Testis (tissue), 3 donors: Measurements from ENCODE around the gene ANKS1B. TPM values are rescaled to one million over a fixed set of nuclear protein-coding genes. Genes with fewer than 3 reads are reported as not detected.

Experiments
- DNase-seq: peaks from one replicate; pipeline ENCODE4 v3.0.0-alpha.2; 2019
- H3K27ac ChIP-seq, 2 donors: fragments of 200-600 bp; sonication (generic); one replicate each; pipeline ENCODE4 v1.5.1; 2019
- H3K27me3 ChIP-seq: fragments of 200-600 bp; sonication (generic); one replicate; pipeline ENCODE4 v1.5.1; 2019
- H3K36me3 ChIP-seq: fragments of 200-600 bp; sonication (generic); one replicate; pipeline ENCODE4 v1.5.1; 2017; ENCODE audit warnings: low read depth; ENCODE audit errors: missing control alignments
- H3K4me1 ChIP-seq: fragments of 200-600 bp; sonication (generic); one replicate; pipeline ENCODE4 v1.5.1; 2019
- H3K4me3 ChIP-seq, 2 donors: fragments of 200-600 bp; sonication (generic); one replicate each; pipeline ENCODE4 v1.5.1; 2017 to 2019
- H3K9me3 ChIP-seq: fragments of 200-600 bp; sonication (generic); one replicate; pipeline ENCODE4 v1.5.1; 2017
- CTCF ChIP-seq, 3 experiments: fragments of 450-650 bp in 2 of 3; fragments of 200-600 bp in 1 of 3; sonication (generic) in 1 of 3; IDR thresholded peaks; one replicate each; pipeline ENCODE4 v1.5.1; 2016 to 2019; ENCODE audit warnings: antibody characterized with exemption in 3 of 3, mild to moderate bottlenecking in 2 of 3, moderate library complexity in 1 of 3
- POLR2A ChIP-seq: fragments of 450-650 bp; IDR thresholded peaks from one replicate; pipeline ENCODE4 v1.6.1; 2017; ENCODE audit warnings: antibody characterized with exemption, mild to moderate bottlenecking, moderate library complexity
- WGBS, 2 donors: methylation state at CpG; one replicate each; pipeline ENCODE4 v1.1.5; 2018; 5-methylcytosine and 5-hydroxymethylcytosine counted together
- intact Hi-C: fragments of 100-400 bp; cut with DNase I; formaldehyde crosslinking; loops from one replicate; pipeline ENCODE4 v1.15.1; 2023; ENCODE audit warnings: low total_unique reads
- polyA plus RNA-seq: library from polyadenylated mRNA; stranded (reverse); fragments of 350-450 nt; fragmentation: Illumina TruSeq; extraction: RNeasy Lipid Tissue Mini Kit (QIAGEN cat#74804); gene quantifications from one replicate; pipeline ENCODE4 v1.2.3, GENCODE V29; 2014; ENCODE audit warnings: low read depth, low replicate concordance; ENCODE audit not compliant: insufficient read depth
- total RNA-seq, 2 donors: library from RNA; depleted of rRNA; stranded (reverse); fragments of >200 nt; gene quantifications; one replicate each; pipeline ENCODE4 v1.2.3, GENCODE V29; 2016

Gene ANKS1B
- total and polyA plus RNA-seq, 3 donors from 2014 or later = 26.8 to 58.2 (median 30.9) TPM

GRCh38 chr12:98856897-98857540 lies 1127.7 kb downstream of the ANKS1B start:
- TF ChIP-seq CTCF (IDR thresholded peaks at IDR 0.05) (no peak), POLR2A (no peak)
- WGBS, 2 donors = 48 to 53% methylated on average over 4 of the region's 4 CpGs
- H3K9me3 ChIP-seq = no peaks in the 10 kb centered on the region
- H3K27me3 ChIP-seq = no peaks in the 10 kb centered on the region
- intact Hi-C loops = no loop called here
- H3K27ac ChIP-seq = no peak overlapping the region
- no peak overlapping the region for H3K4me3 ChIP-seq
- no peaks in the 10 kb centered on the region for H3K36me3 ChIP-seq
- DNase-seq = no peak
- H3K4me1 ChIP-seq = no peaks in the 10 kb centered on the region

GRCh38 chr12:98852181-98852580 lies 1132.6 kb downstream of the ANKS1B start:
- intact Hi-C loops = no loop called here
- Histone ChIP-seq H3K36me3 (no peaks in the 10 kb centered on the region), H3K27ac (no peak overlapping the region), H3K27me3 (no peaks in the 10 kb centered on the region), H3K4me3 (no peak overlapping the region), H3K4me1 (no peaks in the 10 kb centered on the region), H3K9me3 (no peaks in the 10 kb centered on the region)
- no peak for DNase-seq
- WGBS, 2 donors = 86 to 87% methylated on average over 2 of the region's 2 CpGs
- TF ChIP-seq POLR2A (no peak), CTCF (IDR thresholded peaks at IDR 0.05) (no peak)

DNA sequence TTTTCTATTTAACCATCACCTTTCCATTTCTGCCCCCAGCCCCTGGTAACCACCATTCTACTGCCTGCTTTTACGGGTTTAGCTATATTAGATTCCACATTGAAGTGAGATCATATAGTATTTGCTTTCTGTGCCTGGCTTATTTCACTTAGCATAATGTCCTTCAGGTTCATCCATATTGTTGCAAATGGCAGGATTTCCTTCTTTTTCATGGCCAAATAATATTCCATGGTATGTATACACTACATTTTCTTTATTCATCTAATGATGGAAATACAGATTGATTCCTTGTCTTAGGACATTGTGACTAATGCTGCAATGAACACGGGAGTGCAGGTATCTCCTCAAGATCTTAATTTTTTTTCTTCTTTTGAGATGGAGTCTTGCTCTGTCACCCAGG lies 1137.5 kb downstream of the ANKS1B start:
- Histone ChIP-seq H3K36me3 (no peaks in the 10 kb centered on the region), H3K4me1 (no peaks in the 10 kb centered on the region), H3K9me3 (no peaks in the 10 kb centered on the region), H3K27ac (no peak overlapping the region), H3K27me3 (no peaks in the 10 kb centered on the region), H3K4me3 (no peak overlapping the region)
- intact Hi-C loops = no loop called here
- no peak for DNase-seq
- TF ChIP-seq CTCF (IDR thresholded peaks at IDR 0.05) = no peak
- no peak for TF ChIP-seq POLR2A
- WGBS, 2 donors = 95 to 100% methylated on average over 2 of the region's 2 CpGs

DNA sequence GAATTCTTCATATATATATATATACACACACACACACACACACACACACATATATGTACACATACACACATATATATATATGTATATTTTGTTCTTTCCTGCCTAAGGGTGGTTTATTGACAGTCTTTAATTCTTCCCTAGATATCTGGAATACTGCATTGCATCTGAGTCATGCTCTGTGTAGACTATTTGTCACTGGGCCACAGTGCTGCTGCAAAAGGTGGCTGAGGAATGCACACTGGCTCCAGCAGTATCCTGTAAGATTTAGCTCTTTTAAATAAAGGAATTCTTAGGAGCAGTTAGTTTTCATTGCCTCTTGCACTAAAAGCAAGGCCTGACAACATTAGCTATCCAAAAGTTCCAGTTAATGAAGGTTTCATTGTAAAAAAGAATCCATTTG lies 1138.8 kb downstream of the ANKS1B start:
- Histone ChIP-seq H3K36me3 (no peaks in the 10 kb centered on the region), H3K4me3 (no peak overlapping the region), H3K27ac (no peak overlapping the region), H3K4me1 (no peaks in the 10 kb centered on the region), H3K9me3 (no peaks in the 10 kb centered on the region), H3K27me3 (no peaks in the 10 kb centered on the region)
- TF ChIP-seq POLR2A (no peak), CTCF (IDR thresholded peaks at IDR 0.05) (no peak)
- no peak for DNase-seq
- intact Hi-C loops = no loop called here

GRCh38 chr12:98840325-98840724 lies 1144.4 kb downstream of the ANKS1B start:
- H3K27ac ChIP-seq = no peak overlapping the region
- DNase-seq = no peak
- intact Hi-C loops = no loop called here
- TF ChIP-seq POLR2A = no peak
- H3K27me3 ChIP-seq = no peaks in the 10 kb centered on the region
- H3K4me3 ChIP-seq = no peak overlapping the region
- no peaks in the 10 kb centered on the region for H3K4me1 ChIP-seq
- no peaks in the 10 kb centered on the region for H3K9me3 ChIP-seq
- 85 to 93% methylated on average over 3 of the region's 3 CpGs for WGBS, 2 donors
- no peaks in the 10 kb centered on the region for H3K36me3 ChIP-seq
